Nephron (organoid): Measurements from ENCODE around the gene RNF215.

Experiments
- H3K27ac Mint-ChIP-seq, 3 experiments: 2 replicates each; pipeline ENCODE4 v1.8.0; 2020; ENCODE audit warnings: mixed read lengths in 3 of 3, mild to moderate bottlenecking in 2 of 3, moderate library complexity in 1 of 3
- H3K27me3 Mint-ChIP-seq: 2 replicates; pipeline ENCODE4 v1.8.0; 2021; ENCODE audit warnings: low read depth, mild to moderate bottlenecking, moderate library complexity, mixed read lengths
- H3K36me3 Mint-ChIP-seq: 2 replicates; pipeline ENCODE4 v1.8.0; 2020; ENCODE audit warnings: low read depth, mixed read lengths
- H3K4me1 Mint-ChIP-seq: 2 replicates; pipeline ENCODE4 v1.8.0; 2020; ENCODE audit warnings: mixed read lengths
- H3K4me3 Mint-ChIP-seq, 3 experiments: 2 replicates each; pipeline ENCODE4 v1.8.0; 2020; ENCODE audit warnings: mild to moderate bottlenecking in 3 of 3, mixed read lengths in 3 of 3, moderate library complexity in 2 of 3
- H3K9me3 Mint-ChIP-seq: 2 replicates; pipeline ENCODE4 v1.8.0; 2020; ENCODE audit warnings: mixed read lengths
- CTCF ChIP-seq, 3 experiments: fragments of 200-600 bp; sonication (generic); IDR thresholded peaks; one replicate each; pipeline ENCODE4 v1.5.0; 2021; ENCODE audit warnings: antibody characterized with exemption in 3 of 3; ENCODE audit not compliant: unreplicated experiment in 3 of 3

Gene RNF215

GRCh38 chr22:30333707-30334087 lies 53.5 kb downstream of the RNF215 start:
- no peak overlapping the region for H3K27ac Mint-ChIP-seq
- H3K4me1 Mint-ChIP-seq: peaks cover 5% of the 10 kb centered on the region
- H3K4me3 Mint-ChIP-seq: no peak overlapping the region
- TF ChIP-seq CTCF (IDR thresholded peaks at IDR 0.05; ENCODE audit: unreplicated experiment in 3 of 3): no peak
- no peaks in the 10 kb centered on the region for H3K9me3 Mint-ChIP-seq
- no peaks in the 10 kb centered on the region for H3K27me3 Mint-ChIP-seq
- H3K36me3 Mint-ChIP-seq: peaks cover 65% of the 10 kb centered on the region

DNA sequence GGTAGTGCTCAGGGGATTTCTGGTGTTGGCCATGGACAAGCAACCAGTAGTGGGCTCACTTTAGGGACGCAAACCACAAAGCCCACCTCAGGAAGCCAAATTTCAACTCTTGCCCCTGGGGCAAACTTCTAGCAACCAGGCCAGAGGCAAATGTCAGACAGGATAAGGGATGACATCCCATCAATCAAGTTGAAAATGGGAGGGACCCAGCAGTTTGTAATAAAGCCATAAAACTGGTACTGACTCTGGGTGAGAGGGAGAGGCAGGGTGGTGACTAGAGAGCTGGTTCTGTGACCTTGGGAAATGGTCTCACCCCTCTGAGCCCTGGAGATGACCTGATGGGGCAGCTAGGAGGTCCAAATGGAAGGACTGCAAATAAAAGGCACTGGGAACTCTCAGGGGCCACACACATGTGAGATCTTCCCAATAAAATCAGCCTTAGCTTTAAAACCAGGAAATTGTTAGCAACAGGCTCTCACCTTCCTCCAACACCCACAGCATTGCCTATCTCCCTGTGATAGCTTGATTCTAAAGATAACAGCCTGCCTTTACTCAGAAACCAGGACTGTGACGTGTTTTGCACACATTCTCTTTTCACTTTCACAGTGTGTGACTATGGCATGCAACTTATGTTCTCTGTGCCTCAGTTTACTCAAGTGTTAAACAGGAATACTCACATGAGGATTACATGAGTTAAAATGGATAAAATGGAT lies 54.1 kb downstream of the RNF215 start:
- Mint-ChIP-seq H3K4me3 (no peak overlapping the region), H3K36me3 (peaks cover 59% of the 10 kb centered on the region), H3K27ac (no peak overlapping the region), H3K9me3 (no peaks in the 10 kb centered on the region), H3K27me3 (no peaks in the 10 kb centered on the region), H3K4me1 (peaks cover 10% of the 10 kb centered on the region)
- TF ChIP-seq CTCF (IDR thresholded peaks at IDR 0.05; ENCODE audit: unreplicated experiment in 3 of 3): no peak

- Mint-ChIP-seq H3K27ac (no peak overlapping the region), H3K4me3 (no peak overlapping the region), H3K36me3 (peaks cover 53% of the 10 kb centered on the region), H3K27me3 (no peaks in the 10 kb centered on the region), H3K4me1 (peaks cover 16% of the 10 kb centered on the region), H3K9me3 (no peaks in the 10 kb centered on the region)
- TF ChIP-seq CTCF (IDR thresholded peaks at IDR 0.05; ENCODE audit: unreplicated experiment in 3 of 3): no peak
These were observed 54.7 kb downstream of the RNF215 start for GRCh38 chr22:30332551-30332950.
